HCT116 (cell line): Measurements from ENCODE around the gene TNF.

ENCODE experiments used
- EZH2 ChIP-seq: fragments of 200-600 bp; sonication (generic); IDR thresholded peaks from 2 replicates; pipeline ENCODE4 v1.6.1; 2017; ENCODE audit warnings: antibody characterized with exemption, mixed run types
- POLR2A ChIP-seq: IDR thresholded peaks from 2 replicates; pipeline ENCODE4 v1.7.0; 2011; ENCODE audit warnings: borderline replicate concordance; ENCODE audit not compliant: insufficient read depth, insufficient read length; ENCODE audit errors: extremely low read depth
- POLR2AphosphoS5 ChIP-seq: IDR thresholded peaks from 2 replicates; pipeline ENCODE4 v1.6.1; 2011; ENCODE audit warnings: mild to moderate bottlenecking, low read depth, low read length, moderate library complexity
- TF ChIP-seq, protein P1 (sequence below), 3 experiments: fragments of 200-600 bp in 1 of 3; sonication (generic) in 1 of 3; IDR thresholded peaks in 2 of 3; conservative IDR thresholded peaks in 1 of 3; 2 replicates each; pipeline ENCODE4 v1.5.1; 2012 to 2017; ENCODE audit warnings: low read depth in 2 of 3, low read length in 2 of 3, antibody characterized with exemption in 1 of 3, borderline replicate concordance in 1 of 3, control low read depth in 1 of 3, mild to moderate bottlenecking in 1 of 3, mixed read lengths in 1 of 3, mixed run types in 1 of 3, moderate library complexity in 1 of 3; ENCODE audit not compliant: insufficient read depth in 1 of 3

DNA sequence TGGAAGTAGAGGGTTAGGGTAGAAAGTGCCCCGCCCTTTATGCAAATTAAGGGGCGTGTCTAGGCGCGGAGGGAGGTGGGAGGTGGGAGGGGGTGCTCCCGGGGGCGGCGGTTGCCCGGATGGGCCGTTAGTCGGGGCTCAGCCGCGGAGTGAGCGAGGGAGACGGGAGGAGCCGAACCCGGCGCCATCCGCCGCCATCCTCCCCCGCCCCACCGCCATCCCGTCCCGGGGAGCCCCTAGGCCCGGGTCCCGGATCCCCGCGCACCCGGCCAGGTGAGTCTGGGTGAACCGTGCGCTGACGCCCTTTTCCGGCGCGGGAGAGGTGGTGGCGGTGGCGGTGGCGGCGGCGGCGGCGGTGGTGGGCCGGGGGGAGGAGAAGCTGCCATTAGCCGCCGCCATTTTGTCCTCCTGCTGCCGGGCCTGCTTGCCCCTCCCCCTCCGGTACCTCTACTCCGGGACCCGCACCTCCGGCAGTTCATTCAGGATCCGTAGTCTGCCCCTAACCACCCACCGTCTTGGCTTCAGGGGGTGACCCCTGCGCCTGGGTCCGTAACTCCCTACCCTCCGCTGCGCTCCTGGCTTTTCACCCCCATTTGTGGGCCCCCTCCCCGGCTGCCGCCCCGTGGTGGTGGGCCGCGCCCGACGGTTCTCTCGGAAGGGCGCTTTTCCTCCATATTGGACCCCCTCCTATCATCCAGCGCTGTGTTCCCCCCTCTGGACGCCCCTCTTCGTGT, 45.4 kb downstream of the TNF start, which contains the start of gene PRRC2A:
- peak; percentile 71 for TF ChIP-seq POLR2AphosphoS5
- no peak for TF ChIP-seq EZH2
- no peak for TF ChIP-seq POLR2A
- TF ChIP-seq, protein P1, sequence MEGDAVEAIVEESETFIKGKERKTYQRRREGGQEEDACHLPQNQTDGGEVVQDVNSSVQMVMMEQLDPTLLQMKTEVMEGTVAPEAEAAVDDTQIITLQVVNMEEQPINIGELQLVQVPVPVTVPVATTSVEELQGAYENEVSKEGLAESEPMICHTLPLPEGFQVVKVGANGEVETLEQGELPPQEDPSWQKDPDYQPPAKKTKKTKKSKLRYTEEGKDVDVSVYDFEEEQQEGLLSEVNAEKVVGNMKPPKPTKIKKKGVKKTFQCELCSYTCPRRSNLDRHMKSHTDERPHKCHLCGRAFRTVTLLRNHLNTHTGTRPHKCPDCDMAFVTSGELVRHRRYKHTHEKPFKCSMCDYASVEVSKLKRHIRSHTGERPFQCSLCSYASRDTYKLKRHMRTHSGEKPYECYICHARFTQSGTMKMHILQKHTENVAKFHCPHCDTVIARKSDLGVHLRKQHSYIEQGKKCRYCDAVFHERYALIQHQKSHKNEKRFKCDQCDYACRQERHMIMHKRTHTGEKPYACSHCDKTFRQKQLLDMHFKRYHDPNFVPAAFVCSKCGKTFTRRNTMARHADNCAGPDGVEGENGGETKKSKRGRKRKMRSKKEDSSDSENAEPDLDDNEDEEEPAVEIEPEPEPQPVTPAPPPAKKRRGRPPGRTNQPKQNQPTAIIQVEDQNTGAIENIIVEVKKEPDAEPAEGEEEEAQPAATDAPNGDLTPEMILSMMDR (IDR thresholded peaks at IDR 0.05 in 2 of 3, conservative IDR thresholded peaks at IDR 0.05 in 1 of 3; ENCODE audit: borderline replicate concordance in 1 of 3, insufficient read depth in 1 of 3, low read depth in 2 of 3, low read length in 2 of 3): no peak
